Stimulated activated CD4-positive, alpha-beta T cell treated with anti-CD3 and anti-CD28 coated beads, Interleukin-15, amount 100 ng/mL, for 24 hours (primary cell): Measurements from ENCODE around the gene CSGALNACT2.

Experiments
- DNase-seq: peaks from one replicate; pipeline ENCODE4 v3.0.0-alpha.2; 2020

Gene CSGALNACT2

DNA sequence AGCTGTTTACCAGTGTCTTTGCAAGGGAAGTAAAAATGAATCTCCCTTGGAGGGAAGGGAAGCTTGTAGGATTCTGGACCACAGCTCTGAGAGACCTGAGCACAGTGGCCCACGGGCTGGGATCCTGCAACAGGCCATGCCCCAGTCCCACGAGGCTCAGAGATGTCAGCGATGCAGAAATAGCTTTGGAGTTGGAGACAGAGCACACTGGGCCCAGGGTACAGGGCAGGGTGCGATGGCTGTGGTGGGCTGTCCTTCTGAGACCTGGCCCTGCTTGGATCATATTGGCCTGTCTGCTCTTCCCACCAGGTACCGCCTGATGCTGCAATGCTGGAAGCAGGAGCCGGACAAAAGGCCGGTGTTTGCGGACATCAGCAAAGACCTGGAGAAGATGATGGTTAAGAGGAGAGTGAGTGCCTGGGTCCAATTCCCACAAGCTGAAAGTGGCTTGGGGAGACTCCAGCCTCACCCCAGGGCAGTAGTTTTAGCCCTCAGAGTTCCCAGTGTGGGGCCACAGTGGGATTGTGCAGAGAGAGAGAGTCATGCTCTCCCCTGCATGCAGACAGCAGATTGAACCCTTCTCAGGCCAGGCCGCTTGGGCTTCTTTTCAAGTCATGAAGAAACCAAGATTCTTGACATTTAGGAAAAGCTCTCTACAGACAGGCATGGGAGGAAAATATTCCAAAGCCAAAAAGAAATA lies 13.5 kb upstream of the CSGALNACT2 start:
- no peak for DNase-seq

DNA sequence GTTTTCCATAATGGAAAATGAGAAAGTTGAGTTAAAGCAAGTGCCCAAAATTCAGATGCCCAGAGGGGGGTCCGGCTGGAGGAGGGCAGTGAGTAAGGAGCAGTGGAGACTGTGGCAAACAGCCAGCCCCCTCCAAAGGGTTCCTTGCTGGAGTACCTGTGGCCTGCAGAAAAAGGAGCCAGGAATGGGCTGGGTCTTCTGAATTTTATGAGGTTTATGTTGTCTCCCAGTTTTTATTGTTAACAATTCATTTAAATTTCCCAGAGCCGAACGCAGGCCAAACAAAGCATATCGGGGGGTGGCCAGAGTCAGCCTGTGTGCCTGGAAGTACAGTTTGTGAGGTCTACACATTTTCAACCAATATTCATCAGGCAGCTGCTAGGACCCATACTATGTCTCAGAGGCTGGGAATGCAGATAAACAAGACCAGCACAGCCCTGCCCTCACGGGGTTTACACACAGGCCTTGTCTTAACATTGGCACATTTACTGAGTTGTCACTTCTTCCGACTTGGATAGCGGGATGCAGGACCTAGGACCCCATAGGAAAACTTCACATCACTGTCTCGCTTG lies 12.9 kb upstream of the CSGALNACT2 start:
- DNase-seq = no peak

DNA sequence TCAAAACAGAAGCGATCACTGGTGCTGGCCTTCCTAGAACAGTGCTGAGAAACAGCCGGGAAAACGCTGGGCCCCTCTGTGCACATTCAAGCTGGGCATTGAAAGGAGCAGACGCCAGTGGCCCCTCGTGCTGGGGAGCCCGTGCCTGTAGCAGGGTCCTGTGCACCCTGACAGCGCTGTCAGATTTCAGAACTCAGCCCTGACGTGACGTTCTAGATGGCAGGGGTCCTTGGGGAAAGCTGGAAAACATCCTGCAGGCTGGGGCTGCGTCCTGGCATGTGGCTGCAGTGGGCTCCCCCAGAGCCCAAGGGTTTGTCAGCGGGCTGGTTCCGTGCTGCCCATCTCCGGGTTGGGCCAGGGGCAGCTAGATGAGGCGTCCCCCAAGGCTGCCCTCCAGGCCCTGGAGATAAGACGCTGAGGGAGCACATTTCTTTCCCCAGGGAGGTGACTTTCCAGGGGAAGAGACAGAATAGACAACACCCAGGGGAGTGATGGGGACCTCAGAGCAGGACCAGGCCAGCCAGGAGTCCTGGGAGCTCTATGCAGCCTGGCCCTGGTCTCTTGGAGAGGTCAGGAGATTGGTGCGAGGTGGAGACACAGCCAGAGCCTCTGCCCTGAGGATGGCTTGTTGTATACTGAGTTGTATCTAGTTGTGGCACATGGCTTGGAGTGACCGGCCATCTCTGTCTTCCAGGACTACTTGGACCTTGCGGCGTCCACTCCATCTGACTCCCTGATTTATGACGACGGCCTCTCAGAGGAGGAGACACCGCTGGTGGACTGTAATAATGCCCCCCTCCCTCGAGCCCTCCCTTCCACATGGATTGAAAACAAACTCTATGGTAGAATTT lies 12.1 kb upstream of the CSGALNACT2 start:
- no peak for DNase-seq

DNA sequence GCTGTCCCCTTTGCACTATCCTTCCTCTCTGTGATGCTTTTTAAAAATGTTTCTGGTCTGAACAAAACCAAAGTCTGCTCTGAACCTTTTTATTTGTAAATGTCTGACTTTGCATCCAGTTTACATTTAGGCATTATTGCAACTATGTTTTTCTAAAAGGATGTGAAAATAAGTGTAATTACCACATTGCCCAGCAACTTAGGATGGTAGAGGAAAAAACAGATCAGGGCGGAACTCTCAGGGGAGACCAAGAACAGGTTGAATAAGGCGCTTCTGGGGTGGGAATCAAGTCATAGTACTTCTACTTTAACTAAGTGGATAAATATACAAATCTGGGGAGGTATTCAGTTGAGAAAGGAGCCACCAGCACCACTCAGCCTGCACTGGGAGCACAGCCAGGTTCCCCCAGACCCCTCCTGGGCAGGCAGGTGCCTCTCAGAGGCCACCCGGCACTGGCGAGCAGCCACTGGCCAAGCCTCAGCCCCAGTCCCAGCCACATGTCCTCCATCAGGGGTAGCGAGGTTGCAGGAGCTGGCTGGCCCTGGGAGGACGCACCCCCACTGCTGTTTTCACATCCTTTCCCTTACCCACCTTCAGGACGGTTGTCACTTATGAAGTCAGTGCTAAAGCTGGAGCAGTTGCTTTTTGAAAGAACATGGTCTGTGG lies 11.4 kb upstream of the CSGALNACT2 start:
- DNase-seq = no peak

DNA sequence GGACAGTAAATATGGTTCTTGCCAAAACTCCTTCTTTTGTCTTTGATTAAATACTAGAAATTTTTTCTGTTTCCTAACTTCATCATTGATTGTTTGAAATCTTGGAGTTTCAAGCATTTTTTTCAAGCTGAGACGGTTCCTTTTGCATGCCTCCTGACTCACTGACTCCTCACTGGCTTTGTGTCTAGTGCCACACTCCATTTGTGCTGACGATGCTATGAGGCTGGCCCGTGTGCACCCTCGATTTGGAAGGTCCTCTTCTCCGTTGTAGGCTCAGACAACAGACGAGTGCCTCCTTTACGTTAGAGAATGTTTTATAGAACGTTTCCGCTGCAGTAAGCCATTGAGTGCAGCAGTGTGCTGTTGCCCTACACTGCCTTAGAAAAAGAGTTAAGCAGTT lies 10.8 kb upstream of the CSGALNACT2 start:
- no peak for DNase-seq

DNA sequence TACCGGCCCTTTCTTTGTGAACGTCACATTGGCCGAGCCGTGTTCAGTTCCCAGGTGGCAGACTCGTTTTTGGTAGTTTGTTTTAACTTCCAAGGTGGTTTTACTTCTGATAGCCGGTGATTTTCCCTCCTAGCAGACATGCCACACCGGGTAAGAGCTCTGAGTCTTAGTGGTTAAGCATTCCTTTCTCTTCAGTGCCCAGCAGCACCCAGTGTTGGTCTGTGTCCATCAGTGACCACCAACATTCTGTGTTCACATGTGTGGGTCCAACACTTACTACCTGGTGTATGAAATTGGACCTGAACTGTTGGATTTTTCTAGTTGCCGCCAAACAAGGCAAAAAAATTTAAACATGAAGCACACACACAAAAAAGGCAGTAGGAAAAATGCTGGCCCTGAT lies 9.9 kb upstream of the CSGALNACT2 start:
- DNase-seq = no peak

DNA sequence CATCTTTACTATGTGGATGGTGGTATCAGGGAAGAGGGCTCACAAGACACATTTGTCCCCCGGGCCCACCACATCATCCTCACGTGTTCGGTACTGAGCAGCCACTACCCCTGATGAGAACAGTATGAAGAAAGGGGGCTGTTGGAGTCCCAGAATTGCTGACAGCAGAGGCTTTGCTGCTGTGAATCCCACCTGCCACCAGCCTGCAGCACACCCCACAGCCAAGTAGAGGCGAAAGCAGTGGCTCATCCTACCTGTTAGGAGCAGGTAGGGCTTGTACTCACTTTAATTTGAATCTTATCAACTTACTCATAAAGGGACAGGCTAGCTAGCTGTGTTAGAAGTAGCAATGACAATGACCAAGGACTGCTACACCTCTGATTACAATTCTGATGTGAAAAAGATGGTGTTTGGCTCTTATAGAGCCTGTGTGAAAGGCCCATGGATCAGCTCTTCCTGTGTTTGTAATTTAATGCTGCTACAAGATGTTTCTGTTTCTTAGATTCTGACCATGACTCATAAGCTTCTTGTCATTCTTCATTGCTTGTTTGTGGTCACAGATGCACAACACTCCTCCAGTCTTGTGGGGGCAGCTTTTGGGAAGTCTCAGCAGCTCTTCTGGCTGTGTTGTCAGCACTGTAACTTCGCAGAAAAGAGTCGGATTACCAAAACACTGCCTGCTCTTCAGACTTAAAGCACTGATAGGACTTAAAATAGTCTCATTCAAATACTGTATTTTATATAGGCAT lies 9.1 kb upstream of the CSGALNACT2 start:
- no peak for DNase-seq

DNA sequence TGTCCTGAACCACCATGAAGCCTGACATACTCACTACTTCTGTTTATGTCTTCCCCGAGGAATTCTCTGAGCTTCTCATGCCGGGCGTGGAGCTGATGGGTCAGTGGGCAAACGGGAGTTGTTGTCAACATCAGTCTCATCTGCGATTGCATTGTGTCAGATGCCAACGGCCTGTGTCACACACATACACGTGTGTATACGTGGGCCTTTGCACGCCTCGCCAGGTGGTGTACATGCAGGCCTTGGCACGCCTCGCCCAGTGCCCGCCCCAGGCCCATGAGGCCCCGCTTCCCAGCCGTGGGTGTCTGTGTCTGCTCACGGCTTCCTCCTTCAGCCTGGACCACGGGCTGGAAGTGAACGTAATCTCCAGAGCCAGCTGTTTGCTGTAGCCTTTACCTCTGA lies 7.5 kb upstream of the CSGALNACT2 start:
- DNase-seq = no peak

DNA sequence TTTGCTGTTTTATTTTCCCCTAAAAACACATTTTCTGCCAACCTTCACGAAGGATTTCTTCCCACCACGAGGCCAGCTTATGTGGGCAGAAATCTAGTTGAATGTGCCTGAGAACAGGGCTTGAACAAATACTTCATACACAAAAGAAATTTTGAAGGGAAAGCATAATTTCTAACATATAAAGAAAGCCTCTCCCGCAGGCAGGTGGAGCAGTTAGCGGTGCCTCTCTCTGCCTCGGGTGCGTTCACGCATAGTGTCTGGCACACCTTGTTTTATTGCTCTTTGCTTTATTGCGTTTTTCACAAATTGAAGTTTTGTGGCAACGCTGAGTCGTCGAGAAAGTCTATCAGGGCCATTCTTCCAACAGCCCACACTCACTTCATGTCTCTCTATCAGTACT lies 7.0 kb upstream of the CSGALNACT2 start:
- DNase-seq = no peak

DNA sequence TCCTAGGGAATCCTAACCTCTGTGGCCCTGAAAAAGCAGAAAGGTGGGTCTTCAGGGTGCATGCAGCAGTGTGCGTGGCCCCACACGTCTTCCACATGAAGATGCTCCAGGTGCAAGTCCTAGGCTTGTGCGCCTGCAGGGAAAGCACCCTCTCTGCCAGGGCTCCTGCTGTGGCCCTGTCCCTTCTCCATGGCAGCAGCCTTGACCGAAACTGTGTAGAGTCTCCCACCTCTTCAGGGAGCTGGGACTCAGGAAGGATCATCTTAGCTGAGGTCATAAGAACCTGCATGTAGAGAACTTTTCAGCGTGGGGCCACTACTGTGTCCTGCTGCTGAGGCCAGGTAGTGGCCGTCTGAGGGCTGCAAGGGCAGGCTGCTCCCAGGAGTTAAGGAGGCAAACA lies 6.3 kb upstream of the CSGALNACT2 start:
- DNase-seq = no peak

DNA sequence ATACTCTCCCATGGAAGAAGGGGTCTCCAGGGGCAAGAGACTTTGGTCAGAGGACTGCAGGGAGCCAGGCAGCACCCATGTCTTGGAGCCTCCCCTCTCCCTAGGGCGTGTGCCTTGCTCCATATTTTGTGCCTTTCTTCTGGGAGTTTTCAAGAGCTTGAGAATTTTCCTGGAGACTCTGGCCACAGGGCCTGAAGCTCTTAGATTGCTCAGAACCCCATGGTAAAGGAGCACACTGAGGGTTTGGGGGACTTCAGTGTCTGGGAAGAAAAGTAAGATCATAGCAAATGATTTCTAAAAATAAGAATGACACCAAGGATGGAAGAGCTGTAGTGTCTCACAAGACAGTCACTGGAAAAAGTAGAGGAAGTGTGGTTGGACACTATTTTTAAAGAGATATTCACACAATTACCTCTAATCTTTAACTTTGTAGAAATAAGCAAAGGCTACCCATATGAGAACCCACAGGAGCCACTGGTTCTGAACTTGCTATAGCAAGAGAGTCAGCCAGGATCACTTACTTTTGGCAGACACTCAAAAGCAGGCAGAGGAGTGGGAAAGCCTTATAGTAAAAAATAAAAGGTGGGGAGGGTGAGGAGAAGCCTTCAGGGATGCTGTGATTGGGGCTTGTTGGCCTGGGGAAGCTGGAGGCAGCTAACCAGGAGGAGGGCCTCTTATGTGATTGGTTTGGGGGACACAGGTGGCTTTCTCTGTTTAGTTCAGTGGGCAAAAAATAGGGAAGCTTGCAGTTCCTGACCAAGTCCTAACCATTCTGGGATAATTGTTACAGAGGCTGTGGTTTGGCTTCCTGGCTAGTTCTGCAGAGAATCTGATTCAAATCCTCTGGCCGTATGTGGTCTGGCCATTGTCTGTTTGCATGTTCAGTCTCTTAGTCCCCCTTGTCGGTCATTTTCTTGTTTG lies 5.1 kb upstream of the CSGALNACT2 start:
- DNase-seq = no peak

DNA sequence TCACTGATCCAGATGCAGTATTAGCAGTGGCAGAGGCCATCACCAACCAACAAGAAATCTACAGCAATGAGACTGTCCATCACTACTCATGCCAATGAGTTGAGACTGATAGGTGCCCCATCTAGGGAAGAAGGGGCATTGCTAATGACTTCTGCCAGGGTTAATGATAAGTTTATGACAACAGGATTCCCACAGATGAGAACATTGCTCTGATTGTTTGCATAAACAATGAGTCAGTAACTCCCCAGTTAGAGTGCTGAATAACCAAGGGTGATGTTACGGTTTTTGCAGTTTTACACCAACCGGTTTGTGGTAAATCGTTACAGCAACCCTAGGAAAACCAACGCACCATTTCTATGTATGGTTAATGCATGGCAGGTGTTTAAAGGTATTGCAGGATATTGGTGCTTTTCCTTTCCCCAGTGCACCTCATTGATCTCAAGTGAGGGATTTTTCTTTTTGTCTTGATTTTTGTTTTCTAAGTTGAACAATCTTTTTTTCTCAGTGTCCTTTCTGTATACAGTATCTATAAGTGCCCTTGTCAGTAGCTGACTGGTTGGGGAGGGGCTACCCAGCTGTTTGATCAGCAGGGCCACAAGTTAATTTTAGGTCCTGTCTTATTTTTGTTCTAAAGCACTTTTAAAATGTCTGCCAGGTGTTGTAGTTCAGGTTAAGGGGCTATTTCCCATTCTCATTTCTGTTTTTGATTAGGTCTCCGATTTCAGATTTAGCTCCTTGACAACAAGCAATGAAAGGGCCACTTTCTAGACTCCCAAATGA lies 3.9 kb upstream of the CSGALNACT2 start:
- no peak for DNase-seq

DNA sequence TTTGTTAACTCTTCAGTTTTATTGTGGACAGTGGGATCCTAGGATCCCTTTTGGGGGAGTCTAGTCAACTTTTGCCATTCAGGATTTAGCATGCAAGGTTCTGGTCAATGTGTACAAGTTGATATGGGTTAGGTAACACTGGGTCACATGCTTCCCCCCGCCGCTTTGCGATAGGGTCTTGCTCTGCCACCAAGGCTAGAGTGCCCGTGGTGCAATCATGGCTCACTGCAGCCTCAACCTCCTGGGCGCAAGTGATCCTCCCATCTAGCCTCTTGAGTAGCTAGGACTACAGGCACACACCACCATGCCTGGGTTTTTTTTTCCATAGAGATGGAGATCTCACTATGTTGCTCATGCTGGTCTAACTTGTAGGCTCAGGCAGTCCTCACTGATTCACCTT lies 3.2 kb upstream of the CSGALNACT2 start:
- DNase-seq = no peak

DNA sequence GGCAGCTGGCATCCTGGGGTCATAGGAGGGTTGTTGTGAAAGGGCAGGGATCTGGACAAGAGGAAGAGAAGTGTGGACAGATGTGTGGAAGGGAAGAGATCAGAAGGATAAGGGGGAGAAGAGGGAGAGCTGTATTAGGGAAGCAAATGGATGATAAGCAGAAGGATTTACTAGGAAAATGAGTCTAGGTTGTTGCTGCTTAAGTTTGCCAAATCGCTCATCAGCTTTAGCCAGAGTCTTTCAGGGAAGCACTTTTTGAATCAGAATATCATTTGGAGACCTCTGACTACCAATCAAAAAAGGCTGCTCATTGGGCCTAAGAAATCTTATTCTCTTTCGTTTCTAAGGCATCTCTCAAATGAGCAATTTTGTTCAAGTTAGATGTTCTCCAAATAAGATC lies 2.6 kb upstream of the CSGALNACT2 start:
- no peak for DNase-seq

DNA sequence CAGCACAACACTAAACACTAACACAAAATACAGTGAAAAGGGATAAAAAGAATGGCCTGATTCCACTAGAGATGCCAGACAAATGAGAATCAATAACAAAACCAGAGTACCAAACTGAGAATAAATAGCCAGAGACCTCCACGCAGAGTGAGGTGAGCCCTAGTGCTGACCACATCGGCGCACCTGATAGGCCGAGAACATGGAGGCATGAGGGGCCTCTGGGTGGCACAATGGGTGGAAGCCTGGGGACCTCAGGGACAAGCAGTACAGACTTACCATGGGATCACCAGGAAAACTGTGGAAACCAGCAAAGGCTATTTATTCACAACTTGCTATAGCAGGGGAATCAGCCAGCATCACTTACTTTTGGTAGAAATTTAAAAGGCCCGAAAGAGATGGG lies 1.8 kb upstream of the CSGALNACT2 start:
- no peak for DNase-seq

DNA sequence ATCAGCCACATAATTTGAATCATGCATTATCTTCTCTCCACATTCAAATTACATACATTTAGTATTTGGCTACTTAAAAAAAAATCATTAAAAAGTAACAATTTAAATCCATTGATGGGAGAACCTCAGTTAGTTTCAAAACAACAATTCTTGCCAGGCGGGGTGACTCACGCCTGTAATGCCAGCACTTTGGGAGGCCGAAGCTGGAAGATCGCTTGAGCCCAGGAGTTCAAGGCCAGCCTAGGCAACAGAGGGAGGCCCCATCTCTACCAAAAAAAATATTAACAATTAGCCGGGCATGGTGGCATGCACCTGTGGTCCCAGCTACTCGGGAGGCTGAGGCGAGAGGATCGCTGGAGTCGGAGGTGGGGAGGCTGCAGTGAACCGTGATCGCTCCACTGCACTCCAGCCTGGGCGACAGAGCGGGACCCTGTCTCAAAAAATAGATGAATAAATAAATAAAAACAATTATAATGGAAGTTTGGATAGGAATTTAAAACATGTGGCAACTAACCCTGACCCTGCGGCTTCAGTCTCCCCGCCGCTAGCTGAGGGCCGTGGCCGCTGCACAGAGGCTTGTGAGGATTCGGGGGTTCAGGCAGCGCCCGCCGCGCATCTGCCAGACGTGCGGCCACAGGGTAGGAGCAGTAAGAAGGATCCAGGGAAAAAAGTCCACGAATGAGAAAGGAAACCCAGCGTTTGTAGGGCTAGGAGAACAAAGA lies 1.1 kb upstream of the CSGALNACT2 start:
- DNase-seq = no peak

DNA sequence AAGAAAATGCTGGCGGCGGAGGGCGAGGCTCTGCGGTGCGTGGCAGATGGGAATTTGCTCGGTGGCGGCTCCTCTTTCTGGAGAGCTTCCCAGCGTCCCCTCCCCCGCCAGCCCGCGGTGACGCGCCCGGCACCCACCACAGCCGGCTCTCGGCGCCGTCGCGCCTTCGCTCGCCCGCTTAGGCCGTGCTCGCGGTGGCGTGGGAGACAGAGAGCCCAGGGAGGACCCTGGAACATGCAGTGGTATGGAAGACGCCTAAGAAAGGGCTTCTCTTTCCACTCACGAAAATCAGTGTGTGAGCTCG lies 576 bp upstream of the CSGALNACT2 start:
- peak; percentile 63 for DNase-seq

DNA sequence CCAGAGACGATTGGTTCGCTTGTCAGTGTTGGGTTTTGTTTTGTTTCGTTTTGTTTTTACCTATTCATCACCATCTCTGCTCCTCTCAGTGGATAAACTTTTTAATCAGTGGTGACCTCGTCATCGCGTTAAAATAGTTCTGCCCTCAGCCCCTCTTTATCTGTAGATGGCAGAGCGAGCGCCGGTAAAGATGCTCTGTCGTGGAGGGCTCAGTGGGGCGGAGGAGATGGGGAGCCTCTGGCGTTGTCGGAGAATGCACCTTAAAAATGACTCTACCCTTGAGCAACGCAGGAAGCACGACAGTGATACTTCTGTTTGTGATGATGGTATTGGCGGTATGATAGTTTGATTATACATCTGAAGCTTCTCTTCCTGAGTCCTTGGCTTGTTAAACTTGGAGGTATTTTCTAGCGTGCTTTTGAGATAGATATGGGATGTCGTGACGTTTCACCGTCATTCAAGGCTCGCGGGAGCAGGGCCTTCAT lies 554 bp downstream of the CSGALNACT2 start:
- DNase-seq = peak; percentile 67

DNA sequence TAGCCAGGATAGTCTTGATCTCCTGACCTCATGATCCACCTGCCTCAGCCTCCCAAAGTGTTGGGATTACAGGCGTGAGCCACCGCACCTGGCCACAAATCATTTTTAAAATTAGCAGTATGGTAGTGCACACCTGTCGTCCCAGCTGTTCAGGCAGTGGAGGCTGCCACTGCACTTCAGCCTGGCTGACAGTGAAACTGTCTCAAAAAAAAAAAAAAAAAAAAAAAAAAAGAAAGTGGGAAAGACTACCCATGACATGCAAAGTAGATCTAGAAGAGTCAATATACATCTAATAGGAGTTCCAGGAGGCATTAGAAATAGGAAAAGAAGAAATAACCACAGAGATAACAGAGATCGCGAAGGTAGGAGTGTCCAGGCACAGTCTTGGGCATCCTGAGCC lies 3.2 kb downstream of the CSGALNACT2 start:
- no peak for DNase-seq

DNA sequence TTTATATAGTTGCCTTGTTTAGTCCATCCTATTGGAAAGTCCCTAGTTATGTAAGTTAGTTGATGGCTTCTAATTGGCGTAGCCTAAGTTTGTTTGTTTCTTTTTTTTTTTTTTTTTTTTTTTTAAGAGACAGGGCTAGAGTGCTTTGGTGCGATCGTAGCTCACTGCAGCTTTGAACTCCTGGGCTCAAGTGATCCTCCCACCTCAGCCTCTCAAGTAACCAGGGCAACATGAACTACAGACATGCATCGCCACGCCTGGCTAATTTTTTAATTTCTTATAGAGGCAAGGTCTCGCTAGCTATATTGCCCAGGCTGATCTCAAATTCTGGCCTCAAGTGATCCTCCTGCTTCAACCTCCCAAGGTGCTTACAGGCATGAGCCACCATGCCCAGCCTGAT lies 7.1 kb downstream of the CSGALNACT2 start:
- no peak for DNase-seq
